T-cell (primary cell): ENCODE results near the gene ZNF462. TPM values are rescaled to one million over a fixed set of nuclear protein-coding genes. Genes with fewer than 3 reads are reported as not detected.

ENCODE experiments used
- ATAC-seq, 4 experiments: fragments of 200-7000 bp in 3 of 4; fragments of 150-1000 bp in 1 of 4; cut with Tn5 transposase; replicated peaks in 1 of 4; 1 replicate in 3 of 4; 2 replicates in 1 of 4; pipeline ENCODE4 v1.10.0; 2021; ENCODE audit warnings: moderate library complexity in 3 of 4, mild to moderate bottlenecking in 2 of 4, moderate number of reproducible peaks in 1 of 4
- CTCF ChIA-PET, 2 donors: fragments of 300-600 bp; sonication (Branson Sonifier 250); formaldehyde crosslinking; loops; one replicate each; lab custom pipeline; 2022; ENCODE audit warnings: antibody characterized with exemption in 2 of 2; lab: Charles Lee
- POLR2A ChIA-PET, 2 donors: fragments of 300-600 bp; sonication (Branson Sonifier 250); formaldehyde crosslinking; loops; one replicate each; lab custom pipeline; 2022; ENCODE audit warnings: antibody characterized with exemption in 2 of 2; lab: Charles Lee
- DNase-seq, 35 experiments: peaks; one replicate each; pipeline versions ENCODE4 v3.0.0 to v3.0.0-alpha.2; 2013 to 2023
- H3K27ac ChIP-seq: one replicate; pipeline ENCODE4 v1.5.1; 2013; ENCODE audit warnings: low read length
- H3K27me3 ChIP-seq, 2 experiments: replicated peaks in 1 of 2; 1 replicate in 1 of 2; 2 replicates in 1 of 2; pipeline versions ENCODE4 v1.6.1 to v1.7.0; 2013; ENCODE audit warnings: low read length in 1 of 2, mixed read lengths in 1 of 2; ENCODE audit not compliant: control insufficient read depth in 2 of 2, insufficient read depth in 2 of 2; ENCODE audit errors: extremely low read depth in 1 of 2
- H3K36me3 ChIP-seq, 2 donors: 1 replicate in 1 of 2; 2 replicates in 1 of 2; pipeline versions ENCODE4 v1.6.1 to v1.7.0; 2013; ENCODE audit warnings: low read length in 1 of 2; ENCODE audit not compliant: control insufficient read depth in 2 of 2, insufficient read depth in 1 of 2; ENCODE audit errors: extremely low read depth in 1 of 2
- H3K4me1 ChIP-seq, 2 experiments: 1 replicate in 1 of 2; 2 replicates in 1 of 2; pipeline versions ENCODE4 v1.6.1 to v1.7.0; 2013; ENCODE audit warnings: low read length in 2 of 2, mixed read lengths in 1 of 2; ENCODE audit not compliant: insufficient read depth in 2 of 2, control insufficient read depth in 1 of 2; ENCODE audit errors: extremely low read depth in 1 of 2
- H3K4me3 ChIP-seq, 2 donors: 1 replicate in 1 of 2; 2 replicates in 1 of 2; pipeline versions ENCODE4 v1.5.1 to v1.7.0; 2013; ENCODE audit warnings: mild to moderate bottlenecking in 2 of 2, low read length in 1 of 2, moderate library complexity in 1 of 2; ENCODE audit not compliant: control insufficient read depth in 1 of 2; ENCODE audit errors: extremely low read depth in 1 of 2
- H3K9me3 ChIP-seq: 2 replicates; pipeline ENCODE4 v1.7.0; 2013
- H3K27ac Mint-ChIP-seq, 2 donors: one replicate each; pipeline ENCODE4 v1.8.0; 2020 to 2021; ENCODE audit warnings: mild to moderate bottlenecking in 2 of 2, mixed read lengths in 2 of 2
- H3K27me3 Mint-ChIP-seq, 2 donors: one replicate each; pipeline ENCODE4 v1.8.0; 2021 to 2022; ENCODE audit warnings: mixed read lengths in 2 of 2
- H3K36me3 Mint-ChIP-seq: one replicate; pipeline ENCODE4 v1.8.0; 2021; ENCODE audit warnings: mixed read lengths
- H3K4me1 Mint-ChIP-seq, 3 donors: one replicate each; pipeline ENCODE4 v1.8.0; 2020 to 2022; ENCODE audit warnings: mixed read lengths in 3 of 3, mild to moderate bottlenecking in 1 of 3
- H3K4me3 Mint-ChIP-seq, 3 donors: one replicate each; pipeline ENCODE4 v1.8.0; 2020 to 2022; ENCODE audit warnings: mild to moderate bottlenecking in 3 of 3, mixed read lengths in 3 of 3, moderate library complexity in 3 of 3
- H3K9me3 Mint-ChIP-seq, 3 donors: one replicate each; pipeline ENCODE4 v1.8.0; 2020 to 2022; ENCODE audit warnings: mixed read lengths in 3 of 3
- WGBS: methylation state at CpG from one replicate; pipeline ENCODE4 v1.1.5; 2013; ENCODE audit warnings: missing lambda C conversion rate; ENCODE audit not compliant: insufficient coverage; 5-methylcytosine and 5-hydroxymethylcytosine counted together
- total RNA-seq, 35 experiments: library from RNA in 6 of 35; stranded (reverse) in 6 of 35; fragments of 120-200 nt in 1 of 35; gene quantifications; one replicate each; pipeline versions ENCODE4 v1.2.1 to v1.2.4 and lab custom pipeline; 2013 to 2026

Gene ZNF462
- total RNA-seq, 5 donors from 2014 or later (not counting 1 experiment from before 2014, with no cell fraction given) = 1.1 to 5.3 (median 2.5) TPM

DNA sequence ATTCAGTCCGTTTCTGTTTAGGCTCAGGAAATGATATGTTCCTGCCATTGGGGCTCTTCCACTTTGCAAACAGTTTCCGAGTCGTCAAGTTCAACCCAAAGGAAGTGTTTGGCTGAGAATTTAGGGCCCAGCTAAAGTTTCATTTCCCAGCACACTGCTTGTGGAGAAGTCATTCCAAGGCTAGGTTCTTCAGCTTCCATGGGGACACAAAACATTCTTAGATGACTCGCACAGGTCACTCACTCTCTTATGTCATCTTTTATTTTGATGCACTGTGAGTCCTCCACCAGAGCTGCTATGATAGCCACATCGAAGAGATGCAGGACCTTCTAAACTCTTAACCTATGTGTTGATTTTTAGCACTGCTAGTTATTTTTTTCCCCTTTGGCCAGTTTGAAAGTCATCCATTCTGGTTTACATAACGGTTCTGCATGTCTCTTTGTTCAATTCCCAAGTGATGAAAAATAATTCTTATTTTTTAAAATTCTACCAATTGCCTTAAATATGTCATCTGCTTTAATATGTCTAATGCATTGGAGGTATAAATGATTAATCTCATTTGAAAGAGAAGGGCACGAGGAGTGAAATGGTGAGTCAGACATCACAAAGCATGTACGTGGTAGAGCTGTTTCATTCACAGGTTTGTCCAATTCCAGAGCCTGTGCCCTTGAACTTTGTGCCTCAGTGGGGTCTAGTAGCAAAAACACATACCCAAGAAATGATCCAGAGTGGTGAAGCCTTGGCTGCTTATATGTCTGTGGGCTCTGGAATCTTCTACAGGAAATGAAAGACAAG lies 84.3 kb downstream of the ZNF462 start:
- no peaks in the 10 kb centered on the region for H3K27me3 Mint-ChIP-seq
- ChIA-PET CTCF (no interaction called here), POLR2A (no interaction called here)
- no peaks in the 10 kb centered on the region for H3K4me1 Mint-ChIP-seq
- Histone ChIP-seq H3K27ac (no peak overlapping the region), H3K4me3 (no peak overlapping the region), H3K27me3 (no peaks in the 10 kb centered on the region), H3K9me3 (no peaks in the 10 kb centered on the region), H3K36me3 (no peaks in the 10 kb centered on the region), H3K4me1 (no peaks in the 10 kb centered on the region)
- H3K4me3 Mint-ChIP-seq = no peak overlapping the region
- no peak overlapping the region for H3K27ac Mint-ChIP-seq
- WGBS = 81% methylated on average over 3 of the region's 8 CpGs
- H3K9me3 Mint-ChIP-seq = peaks cover 0 to 9% (median 0%) of the 10 kb centered on the region in 3 donors
- DNase-seq (no peak), ATAC-seq (no peak)
- H3K36me3 Mint-ChIP-seq = no peaks in the 10 kb centered on the region

DNA sequence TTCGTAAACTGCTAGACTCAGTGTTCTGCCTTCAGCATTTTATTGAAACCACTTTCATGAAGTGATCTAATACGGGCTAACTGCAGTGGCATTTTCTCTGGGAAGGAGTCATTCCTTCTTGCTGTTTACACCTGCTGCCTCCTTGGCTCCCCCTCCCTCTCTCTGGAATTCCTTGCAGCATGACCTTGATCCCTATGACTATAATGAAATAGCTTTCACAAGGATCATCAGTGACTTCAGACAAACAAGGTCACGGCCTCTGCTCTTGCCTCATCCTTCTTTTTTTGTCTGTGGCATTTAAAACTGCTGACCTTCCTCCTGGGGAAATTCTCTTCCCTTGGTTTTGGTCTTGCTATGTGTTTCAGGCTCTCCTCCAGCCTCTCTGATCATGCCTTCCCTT lies 90.2 kb downstream of the ZNF462 start:
- DNase-seq = no peak
- Histone ChIP-seq H3K27me3 (no peaks in the 10 kb centered on the region), H3K27ac (no peak overlapping the region), H3K4me3 (no peak overlapping the region), H3K36me3 (no peaks in the 10 kb centered on the region), H3K4me1 (peaks cover 0 to 14% of the 10 kb centered on the region in 2 experiments), H3K9me3 (no peaks in the 10 kb centered on the region)
- 88% methylated on average over 3 of the region's 3 CpGs for WGBS
- Mint-ChIP-seq H3K9me3 (peaks cover 0 to 13% (median 11%) of the 10 kb centered on the region in 3 donors), H3K27ac (no peak overlapping the region), H3K4me3 (no peak overlapping the region), H3K4me1 (peaks cover 0 to 18% (median 0%) of the 10 kb centered on the region in 3 donors), H3K27me3 (no peaks in the 10 kb centered on the region), H3K36me3 (no peaks in the 10 kb centered on the region)
- ChIA-PET CTCF (no interaction called here), POLR2A (interaction anchor here in 1 of 2 donors (0.5 kb wide), 1 partner anchor 19 kb away, joined by 3 read pairs; no protein-coding TSS in a partner anchor)
- no peak for ATAC-seq

DNA sequence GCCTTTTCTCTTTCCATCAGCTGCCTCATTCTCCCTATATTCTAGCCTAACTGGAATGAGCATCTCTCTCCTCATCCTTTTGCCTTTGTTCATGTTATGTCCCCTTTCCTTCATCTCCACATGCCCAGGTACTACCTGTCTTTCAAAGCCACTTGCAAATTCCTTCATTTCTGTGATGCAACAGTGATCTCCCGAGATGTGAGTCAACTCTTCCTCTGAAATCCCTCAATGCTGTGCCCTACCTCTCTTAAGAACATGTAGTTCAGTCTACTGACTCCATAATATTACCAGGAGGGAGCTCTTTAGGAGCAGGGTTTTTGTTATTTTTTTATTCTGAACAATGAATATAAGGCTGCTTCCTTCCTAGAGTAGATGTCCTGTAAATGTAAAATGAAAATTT lies 91.6 kb downstream of the ZNF462 start:
- Mint-ChIP-seq H3K36me3 (no peaks in the 10 kb centered on the region), H3K4me3 (no peak overlapping the region), H3K27ac (no peak overlapping the region), H3K9me3 (peaks cover 0 to 11% (median 10%) of the 10 kb centered on the region in 3 donors), H3K27me3 (no peaks in the 10 kb centered on the region), H3K4me1 (peaks cover 0 to 18% (median 0%) of the 10 kb centered on the region in 3 donors)
- Histone ChIP-seq H3K4me3 (no peak overlapping the region), H3K27ac (no peak overlapping the region), H3K9me3 (no peaks in the 10 kb centered on the region), H3K27me3 (no peaks in the 10 kb centered on the region), H3K36me3 (no peaks in the 10 kb centered on the region), H3K4me1 (peaks cover 0 to 19% of the 10 kb centered on the region in 2 experiments)
- ChIA-PET POLR2A (no interaction called here), CTCF (no interaction called here)
- no peak for ATAC-seq
- no CpG with 5 or more reads among the region's 1 CpG for WGBS
- DNase-seq = no peak

DNA sequence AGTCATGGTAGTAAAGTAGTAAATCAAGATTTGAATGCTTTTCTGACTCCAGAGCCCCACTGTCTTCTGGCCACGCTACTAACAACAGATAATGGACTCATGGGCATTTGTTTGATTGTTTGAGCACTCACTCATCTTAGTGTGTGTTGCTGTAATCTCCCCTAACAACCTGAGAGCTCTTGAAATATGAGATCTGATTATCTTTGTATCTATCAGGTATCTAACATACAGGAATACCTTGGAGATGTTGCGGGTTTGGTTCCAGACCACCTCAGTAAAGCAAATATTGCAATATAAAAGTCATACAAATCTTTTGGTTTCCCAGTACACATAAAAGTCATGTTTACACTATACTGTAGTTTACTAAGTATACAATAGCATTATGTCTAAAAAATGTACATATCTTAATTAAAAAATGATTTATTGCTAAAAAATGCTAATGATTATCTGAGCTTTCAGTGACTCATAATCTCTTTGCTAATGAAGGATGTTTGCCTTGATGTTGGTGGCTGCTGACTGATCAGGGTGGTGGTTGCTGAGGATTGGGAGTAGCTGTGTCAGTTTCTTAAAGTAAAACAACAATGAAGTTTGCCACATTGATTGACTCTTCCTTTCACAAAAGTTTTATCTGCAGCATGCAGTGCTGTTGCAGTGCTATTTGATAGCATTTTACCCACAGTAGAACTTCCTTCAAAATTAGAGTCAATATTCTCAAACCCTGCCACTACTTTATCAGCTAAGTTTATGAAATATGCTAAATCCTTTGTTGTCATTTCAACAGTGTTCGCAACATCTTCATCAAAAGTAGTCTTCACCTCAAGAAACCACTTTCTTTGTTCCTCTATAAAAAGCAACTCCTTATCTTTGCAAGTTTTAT lies 92.2 kb downstream of the ZNF462 start:
- ATAC-seq (no peak), DNase-seq (no peak)
- H3K9me3 Mint-ChIP-seq = peaks cover 0 to 11% (median 4%) of the 10 kb centered on the region in 3 donors
- Histone ChIP-seq H3K27ac (no peak overlapping the region), H3K36me3 (no peaks in the 10 kb centered on the region), H3K27me3 (no peaks in the 10 kb centered on the region), H3K9me3 (no peaks in the 10 kb centered on the region), H3K4me3 (no peak overlapping the region), H3K4me1 (peaks cover 0 to 25% of the 10 kb centered on the region in 2 experiments)
- no peaks in the 10 kb centered on the region for H3K27me3 Mint-ChIP-seq
- CTCF ChIA-PET = no interaction called here
- H3K4me1 Mint-ChIP-seq = peaks cover 0 to 22% (median 2%) of the 10 kb centered on the region in 3 donors
- POLR2A ChIA-PET = no interaction called here
- H3K36me3 Mint-ChIP-seq = no peaks in the 10 kb centered on the region
- 59% methylated on average over 1 of the region's 3 CpGs for WGBS
- no peak overlapping the region for H3K27ac Mint-ChIP-seq
- no peak overlapping the region for H3K4me3 Mint-ChIP-seq

DNA sequence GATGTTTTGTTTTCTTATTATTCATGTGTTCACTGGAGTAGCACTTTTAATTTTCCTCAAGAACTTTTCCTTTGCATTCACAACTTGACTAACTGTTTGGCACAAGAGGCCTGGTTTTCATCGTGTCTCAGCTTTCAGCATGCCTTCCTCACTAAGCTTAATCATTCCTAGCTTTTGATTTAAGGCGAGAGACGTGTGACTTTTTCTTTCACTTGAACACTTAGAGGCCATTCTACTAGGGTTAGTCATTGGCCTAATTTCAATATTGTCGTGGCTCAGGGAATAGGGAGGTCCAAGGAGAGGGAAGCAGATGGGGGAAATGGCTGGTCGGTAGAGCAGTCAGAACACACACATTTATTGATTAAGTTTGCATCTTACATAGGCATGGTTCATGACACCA lies 94.0 kb downstream of the ZNF462 start:
- ChIA-PET POLR2A (no interaction called here), CTCF (no interaction called here)
- Mint-ChIP-seq H3K36me3 (no peaks in the 10 kb centered on the region), H3K27me3 (no peaks in the 10 kb centered on the region), H3K9me3 (peaks cover 2 to 16% (median 4%) of the 10 kb centered on the region in 3 donors), H3K4me1 (peaks cover 0 to 28% (median 5%) of the 10 kb centered on the region in 3 donors), H3K4me3 (no peak overlapping the region), H3K27ac (no peak overlapping the region)
- DNase-seq (no peak), ATAC-seq (no peak)
- Histone ChIP-seq H3K27me3 (no peaks in the 10 kb centered on the region), H3K4me1 (peaks cover 0 to 32% of the 10 kb centered on the region in 2 experiments), H3K4me3 (no peak overlapping the region), H3K36me3 (no peaks in the 10 kb centered on the region), H3K9me3 (no peaks in the 10 kb centered on the region), H3K27ac (no peak overlapping the region)
- WGBS = no CpG with 5 or more reads among the region's 5 CpGs

DNA sequence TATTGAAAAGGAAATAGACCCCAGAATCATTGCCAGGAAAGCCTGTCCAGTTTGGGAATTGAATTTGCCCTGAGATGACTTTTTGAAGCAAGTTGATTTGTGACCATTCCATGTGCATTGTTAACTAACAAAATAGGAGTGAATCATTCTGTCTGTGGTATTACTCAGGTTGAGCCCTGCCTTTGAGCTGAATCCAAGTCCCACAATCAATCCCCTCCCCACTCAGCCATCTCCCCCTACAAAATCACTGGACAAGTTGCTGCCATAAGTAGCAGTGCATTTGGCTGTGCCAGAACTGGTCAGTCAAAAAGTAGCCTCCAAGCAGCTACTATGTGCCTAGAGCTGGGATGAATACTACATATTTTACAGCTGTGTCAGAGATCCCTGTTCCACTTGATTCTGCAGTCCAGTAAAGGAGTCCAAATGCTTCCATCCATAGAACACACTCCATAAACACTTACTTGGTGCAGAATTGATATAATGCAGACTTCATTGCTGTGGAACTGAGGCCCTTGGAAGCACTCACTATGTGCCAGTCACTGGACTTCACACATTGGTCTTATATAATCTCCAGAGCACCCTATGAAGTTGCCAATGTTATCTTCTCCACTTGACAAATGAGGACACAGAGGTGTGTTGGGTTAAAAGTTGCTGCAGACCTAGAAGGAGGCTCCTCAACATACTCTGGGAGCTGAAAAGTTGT lies 96.1 kb downstream of the ZNF462 start:
- H3K4me1 Mint-ChIP-seq = peaks cover 0 to 35% (median 9%) of the 10 kb centered on the region in 3 donors
- H3K36me3 Mint-ChIP-seq = no peaks in the 10 kb centered on the region
- POLR2A ChIA-PET = no interaction called here

More for the DNA sequence above, 96.1 kb downstream of the ZNF462 start:
- H3K9me3 Mint-ChIP-seq = peaks cover 2 to 9% (median 4%) of the 10 kb centered on the region in 3 donors
- ATAC-seq (no peak), DNase-seq (no peak)
- Histone ChIP-seq H3K4me1 (peaks cover 0 to 44% of the 10 kb centered on the region in 2 experiments), H3K27me3 (no peaks in the 10 kb centered on the region), H3K36me3 (no peaks in the 10 kb centered on the region), H3K4me3 (no peak overlapping the region), H3K27ac (no peak overlapping the region), H3K9me3 (no peaks in the 10 kb centered on the region)
- H3K27me3 Mint-ChIP-seq = no peaks in the 10 kb centered on the region
- no peak overlapping the region for H3K4me3 Mint-ChIP-seq
- no peak overlapping the region for H3K27ac Mint-ChIP-seq
- CTCF ChIA-PET = no interaction called here
